ENCODE measurements around the gene NMNAT2.

NMNAT2 gene

DNA sequence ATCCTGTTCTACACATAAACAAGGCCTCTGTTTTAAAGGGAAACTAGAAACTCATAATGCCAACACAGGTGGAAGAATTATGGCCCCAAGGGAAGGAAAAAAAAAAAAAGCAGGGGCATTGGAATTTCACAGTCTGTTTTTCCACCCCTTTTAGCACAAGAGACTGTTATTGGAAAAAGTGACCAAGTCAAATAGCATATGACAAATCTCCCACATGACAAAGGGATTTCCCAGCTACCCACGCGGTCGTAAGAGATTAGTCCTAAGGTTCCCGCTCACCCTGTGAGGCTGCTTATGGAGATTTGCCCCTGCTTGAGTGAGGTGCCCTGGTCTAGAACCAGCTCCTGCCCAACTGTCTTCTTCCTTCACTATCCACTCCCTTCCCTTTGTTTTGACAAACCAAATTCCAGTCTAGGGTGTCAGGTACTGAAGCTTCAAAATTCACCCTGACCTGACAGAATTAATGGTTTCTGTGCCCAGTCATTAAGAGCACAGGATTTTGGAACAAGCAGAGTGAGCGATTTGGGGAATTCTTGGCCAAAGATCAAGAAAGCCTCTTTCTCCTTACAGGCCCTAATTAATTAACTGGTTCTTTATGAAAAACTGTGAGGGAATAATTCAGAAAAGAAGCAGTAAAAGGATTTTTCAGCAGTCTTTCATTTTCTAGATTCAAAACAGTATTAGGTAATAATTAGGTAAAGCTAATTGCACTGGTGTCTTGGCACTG lies 107.3 kb downstream of the NMNAT2 start:
- DNase-seq, result no peak

DNA sequence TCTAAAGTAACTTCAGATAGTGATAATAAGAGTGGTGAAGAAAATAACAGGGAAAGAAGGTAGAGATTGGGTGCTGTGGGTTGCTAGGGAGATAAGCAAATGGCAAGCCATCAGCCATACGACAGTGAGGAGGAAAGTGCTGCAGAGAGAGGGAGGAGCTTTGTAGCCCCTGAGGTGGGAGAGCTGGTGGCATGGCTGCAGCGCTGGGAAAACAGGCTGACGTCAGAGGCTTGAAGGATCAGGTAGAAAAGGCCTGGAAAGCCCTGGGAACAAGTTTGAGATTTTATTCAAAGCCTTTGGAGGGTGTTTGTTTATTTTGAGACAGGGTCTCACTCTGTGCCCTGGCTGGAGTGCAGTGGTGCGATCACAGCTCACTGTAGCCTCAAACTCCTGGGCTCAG lies 109.5 kb downstream of the NMNAT2 start:
- no peak for DNase-seq

DNA sequence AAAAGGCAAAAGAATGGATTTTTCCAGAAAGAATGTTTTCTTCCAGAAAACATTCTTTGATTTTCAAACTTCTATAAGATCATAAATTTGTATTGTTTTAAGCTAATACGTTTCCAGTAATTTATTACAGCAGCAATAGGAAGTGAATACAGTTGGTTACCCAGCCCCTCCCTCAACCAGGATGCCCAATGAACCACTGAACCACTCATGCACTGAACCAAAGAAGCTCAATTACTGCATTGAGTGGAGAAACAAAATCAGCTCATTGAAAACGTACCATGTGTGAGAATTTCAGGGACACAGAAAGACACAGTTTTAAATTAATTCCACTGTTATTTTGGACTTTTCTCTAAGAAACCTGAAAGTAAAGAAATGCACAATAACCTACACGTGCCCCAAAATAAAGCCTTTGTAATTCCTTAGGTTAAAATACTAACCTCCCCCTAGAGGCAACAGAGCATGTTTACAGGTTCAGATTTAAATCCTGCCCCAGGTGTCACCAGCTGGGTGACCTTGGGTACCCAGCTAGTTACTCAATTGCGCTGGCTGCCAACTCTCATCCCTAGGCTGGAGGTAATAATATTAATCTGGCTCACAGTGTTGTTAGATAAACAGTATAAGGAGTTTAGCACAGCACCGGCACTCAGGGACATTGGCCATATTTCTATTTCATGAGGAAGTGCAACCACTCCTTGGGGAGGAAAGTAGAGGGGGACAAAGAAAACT lies 111.7 kb downstream of the NMNAT2 start:
- no peak for DNase-seq

DNA sequence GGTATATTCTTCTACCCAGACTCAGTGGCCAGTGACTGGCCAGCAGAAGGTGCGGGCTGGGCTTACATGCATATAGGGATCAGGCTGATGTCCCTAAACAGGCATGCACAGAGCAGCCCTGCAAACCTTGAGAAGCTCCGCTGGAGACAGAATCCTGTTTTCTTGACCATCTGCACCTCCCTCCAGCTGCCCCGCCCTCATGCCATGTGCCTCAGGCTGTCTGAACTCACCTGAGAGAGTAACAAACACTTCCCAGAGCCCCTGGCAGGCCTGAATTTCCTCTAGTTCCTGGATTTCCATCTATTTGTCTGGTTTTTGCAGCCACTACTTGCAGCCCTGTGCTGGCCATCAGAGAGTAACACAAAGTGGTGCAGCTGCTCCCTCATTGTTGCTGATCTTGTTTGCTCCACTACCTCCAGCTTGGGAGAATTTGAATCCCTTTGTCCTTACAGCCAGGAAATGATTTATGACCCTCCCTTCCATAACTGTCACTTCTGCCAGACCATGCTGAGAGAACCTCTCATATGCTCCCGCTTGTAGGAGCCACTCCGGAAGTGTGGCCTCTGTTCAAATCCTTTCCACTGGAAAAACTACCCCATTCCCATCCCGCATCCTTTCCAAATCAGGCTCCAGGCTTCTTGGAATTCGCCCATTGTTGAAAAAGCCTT lies 113.6 kb downstream of the NMNAT2 start:
- no peak for DNase-seq

DNA sequence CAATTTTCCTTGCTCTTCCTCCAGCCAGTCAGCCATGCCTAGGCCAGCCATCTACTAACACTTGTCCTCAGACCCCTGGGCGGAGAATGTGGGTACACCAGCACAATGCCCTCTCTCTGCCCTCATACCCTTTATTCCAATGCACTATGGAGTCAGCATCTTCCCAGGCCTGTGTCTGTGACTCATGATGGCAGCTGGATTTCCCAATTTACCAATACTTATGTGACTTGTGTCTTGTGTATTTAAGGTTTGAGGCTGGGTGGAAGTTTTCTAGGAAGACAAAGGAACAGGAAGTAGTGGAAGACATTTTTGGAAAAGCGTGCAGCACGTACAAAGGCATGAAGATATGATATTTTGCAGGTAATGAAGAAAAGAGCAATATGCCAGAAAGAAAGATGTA lies 114.3 kb downstream of the NMNAT2 start:
- peak; percentile 23 for DNase-seq

DNA sequence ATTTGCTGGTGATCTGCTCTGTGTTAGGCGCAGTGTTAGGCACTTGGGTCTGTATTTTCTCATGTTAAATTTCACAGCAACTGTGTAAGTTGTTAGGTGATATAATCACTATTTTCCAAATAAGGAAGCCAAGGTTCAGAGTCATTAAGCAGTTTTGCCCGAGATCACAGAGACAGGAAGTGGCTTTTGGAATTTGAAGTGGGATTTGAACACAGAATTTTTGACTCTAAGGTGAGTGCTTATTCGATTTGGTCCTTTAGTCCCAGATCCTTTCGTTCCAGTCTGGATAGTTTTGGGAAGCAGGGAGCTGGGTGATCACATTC lies 114.9 kb downstream of the NMNAT2 start:
- DNase-seq, result no peak

DNA sequence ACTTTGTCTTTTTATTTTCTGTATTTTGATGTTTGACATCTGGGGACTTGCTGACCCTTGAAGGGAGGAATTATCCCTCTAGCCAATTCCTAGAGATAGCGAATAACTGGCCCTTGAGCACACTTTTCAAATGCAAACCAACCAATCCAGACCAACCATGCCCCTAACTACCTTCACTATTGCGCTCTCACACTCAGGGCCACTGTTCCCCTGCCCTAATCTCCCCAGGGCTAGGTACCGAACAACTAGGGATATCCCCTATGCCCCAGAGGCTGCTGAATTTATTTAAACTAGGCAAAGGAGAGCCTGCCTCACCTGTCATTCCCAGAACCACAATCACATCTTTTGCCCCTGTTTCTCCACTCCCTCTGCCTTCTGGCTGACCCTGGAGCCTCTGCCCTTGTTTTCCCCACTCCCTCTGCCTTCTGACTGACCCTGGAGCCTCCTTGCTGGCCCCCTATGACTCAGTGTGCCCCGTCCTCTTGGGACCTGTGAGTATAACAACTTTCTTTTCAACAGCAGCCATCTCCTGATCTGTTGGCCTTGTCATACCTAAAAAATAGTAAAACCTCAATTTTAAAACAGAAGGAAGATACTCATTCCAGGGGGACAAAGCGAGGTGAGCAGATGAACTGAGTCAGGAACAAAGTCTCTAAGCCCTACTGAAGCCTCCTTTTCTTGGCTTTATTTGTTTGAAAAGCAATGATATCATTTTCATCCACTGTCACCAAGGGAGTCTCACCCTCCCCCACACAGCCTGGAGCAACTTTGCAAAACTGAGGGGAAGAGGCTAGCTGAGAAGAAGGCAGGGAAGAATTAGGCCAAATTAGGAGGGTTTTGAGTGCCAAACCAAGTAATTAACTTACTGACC lies 115.5 kb downstream of the NMNAT2 start:
- no peak for DNase-seq

DNA sequence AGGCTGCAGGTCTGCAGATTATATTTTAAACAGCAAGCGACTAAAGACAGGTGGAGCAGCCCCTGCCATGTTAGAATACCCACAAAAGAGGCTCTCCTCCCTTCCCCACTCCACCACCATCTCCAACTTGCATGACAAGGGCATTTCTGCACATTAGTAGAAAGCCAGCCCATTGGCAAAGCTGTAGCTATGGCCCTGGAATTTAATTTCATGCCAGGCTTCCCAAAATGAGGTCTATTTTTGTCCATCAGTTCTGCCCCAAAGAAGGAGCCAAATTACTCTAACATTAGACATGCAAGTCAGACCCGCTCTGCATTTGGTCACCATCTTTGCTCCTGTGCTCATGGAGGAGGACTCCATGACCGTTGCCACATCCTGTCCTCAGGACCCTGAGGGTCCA lies 116.9 kb downstream of the NMNAT2 start:
- DNase-seq, result no peak

DNA sequence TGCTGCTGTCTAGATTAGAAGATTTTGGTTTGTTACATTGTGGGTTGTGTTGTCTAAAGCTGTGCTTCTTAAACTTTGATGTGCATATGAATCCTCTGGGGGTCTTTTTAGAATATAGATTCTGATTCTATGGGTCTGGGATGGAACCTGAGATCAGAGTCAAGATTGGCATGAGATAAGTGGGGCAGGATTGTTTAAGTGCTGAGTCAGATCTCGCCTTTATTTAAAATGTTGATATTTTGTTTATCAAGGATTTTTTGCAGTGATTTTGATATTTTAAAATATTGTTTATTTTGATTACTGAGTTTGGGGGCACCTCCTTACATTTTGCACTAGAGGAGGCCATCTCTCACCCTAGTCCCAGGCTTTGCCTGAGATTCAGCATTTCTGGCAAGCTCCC lies 117.4 kb downstream of the NMNAT2 start:
- no peak for DNase-seq

DNA sequence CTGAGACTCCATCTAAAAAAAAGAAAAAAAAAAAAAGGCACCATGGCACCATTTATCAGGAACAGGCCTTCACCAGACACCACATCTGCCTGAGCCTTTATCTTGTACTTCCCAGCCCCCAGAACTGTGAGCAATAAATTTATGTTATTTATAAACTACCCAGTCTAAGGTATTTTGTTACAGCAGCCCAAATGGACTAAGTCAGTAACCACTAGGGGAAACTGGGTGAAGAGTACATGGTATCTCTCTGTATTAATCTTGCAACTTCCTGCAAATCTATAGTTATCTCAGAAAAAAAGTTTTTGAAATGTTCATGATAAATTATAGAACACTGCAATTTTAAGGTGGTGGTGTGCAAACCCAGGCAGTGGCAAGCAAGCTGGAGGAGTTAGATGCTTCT lies 117.8 kb downstream of the NMNAT2 start:
- no peak for DNase-seq

DNA sequence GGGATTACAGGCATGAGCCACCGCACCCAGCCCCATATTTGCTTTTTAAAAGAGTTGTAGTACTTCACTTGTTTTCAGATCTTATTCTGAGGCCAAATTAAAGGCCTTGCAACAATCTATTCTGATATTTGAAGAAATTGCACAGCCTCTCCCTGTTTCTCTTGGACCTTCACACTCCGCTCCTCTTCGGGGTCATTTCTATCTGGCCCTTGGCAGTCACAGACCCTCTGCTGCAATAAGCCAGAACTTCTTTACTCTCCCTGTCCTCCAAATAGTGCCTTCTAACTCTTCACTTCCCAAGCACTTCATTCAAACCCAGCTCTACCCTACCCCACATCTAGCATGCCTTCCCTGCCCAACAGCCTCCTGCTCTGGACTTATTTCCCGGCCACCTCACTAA lies 121.4 kb downstream of the NMNAT2 start:
- DNase-seq, result no peak

DNA sequence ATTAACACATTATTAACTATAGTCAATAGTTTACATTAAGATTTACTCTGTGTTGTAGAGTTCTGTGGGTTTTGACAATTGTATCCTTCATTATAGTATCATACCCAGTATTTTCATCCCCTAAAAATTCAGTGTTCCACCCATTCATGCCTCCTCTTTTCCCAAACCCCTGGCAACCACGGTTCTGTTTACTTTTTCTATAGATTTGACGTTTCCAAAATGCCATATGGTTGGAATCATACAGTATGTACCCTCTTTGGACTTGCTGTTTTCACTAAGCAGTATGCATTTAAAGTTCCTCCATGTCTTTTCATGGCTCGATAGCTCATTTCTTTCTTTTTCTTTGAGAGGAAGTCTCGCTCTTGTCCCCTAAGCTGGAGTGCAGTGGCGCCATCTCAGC lies 122.7 kb downstream of the NMNAT2 start:
- no peak for DNase-seq

DNA sequence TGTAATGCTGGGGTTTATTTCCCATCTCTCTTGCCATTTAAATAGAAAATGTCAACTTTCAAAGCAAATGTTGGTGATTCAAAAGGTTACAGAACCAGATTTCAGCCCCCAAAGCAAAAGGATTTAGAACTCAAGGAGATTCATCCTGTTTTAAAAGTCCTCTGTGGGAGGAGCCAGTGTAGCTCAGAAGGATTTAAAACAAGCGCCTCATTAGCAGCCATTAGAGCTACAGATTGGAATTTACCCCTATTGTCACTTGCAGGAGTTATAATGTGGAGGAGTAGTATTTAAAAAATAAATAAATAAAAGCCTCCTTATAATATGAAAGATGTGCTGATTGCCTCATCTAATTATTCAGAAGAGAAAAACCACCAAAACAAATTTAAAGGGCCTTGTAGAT lies 124.3 kb downstream of the NMNAT2 start:
- no peak for DNase-seq

DNA sequence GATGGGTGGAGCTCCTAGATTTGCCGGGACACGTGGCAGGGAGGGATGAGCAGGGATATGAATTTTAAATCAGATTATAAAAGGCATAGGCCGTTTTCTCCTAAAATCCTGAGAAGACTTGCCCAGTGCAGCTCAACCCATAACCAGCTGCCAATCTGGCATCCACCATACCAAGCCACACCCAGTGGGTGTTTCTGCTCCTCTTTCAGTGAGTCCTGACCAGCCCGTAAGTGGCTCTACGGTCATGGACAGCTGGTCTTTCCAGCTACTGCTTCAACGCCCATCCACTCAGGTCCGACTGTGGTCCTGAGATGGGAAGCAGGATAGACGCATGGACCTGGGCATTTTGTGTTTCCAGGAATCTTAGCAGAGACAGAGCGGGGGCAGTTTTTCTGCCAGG lies 124.9 kb downstream of the NMNAT2 start:
- no peak for DNase-seq

DNA sequence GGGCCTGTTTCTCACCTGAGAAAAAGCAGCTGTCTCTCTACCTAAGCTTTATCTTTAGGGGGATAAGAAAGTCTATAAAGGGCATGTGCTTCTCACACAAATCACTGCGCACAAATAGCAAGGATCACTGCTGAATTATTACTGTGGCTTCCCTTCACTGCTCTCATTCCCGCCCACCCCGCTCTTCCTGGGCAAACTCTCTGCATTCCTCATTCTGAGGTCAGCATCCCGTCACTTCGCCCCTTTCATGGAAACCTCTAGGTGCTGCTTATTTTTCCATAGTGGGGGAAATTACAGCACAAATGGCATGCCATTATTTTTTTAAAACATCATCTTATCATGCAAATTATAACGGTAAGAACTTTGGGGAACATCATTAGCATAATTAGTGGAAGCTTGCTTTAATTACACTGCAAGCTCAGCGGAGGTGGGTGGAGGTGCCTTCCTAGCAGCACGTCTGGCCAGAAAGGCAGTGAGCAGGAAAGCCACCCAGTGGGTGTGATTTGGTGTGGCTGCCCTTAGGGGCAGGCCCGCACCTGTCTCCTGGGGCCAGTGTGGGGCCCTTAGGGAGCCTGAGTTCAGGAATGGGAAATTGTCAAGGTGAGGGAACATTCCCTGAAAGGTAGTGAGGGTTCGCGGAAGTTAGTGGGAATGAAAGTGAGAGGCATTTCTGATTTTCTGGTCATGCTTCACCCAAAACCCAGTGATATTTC lies 126.2 kb downstream of the NMNAT2 start:
- DNase-seq, result peak; percentile 79

DNA sequence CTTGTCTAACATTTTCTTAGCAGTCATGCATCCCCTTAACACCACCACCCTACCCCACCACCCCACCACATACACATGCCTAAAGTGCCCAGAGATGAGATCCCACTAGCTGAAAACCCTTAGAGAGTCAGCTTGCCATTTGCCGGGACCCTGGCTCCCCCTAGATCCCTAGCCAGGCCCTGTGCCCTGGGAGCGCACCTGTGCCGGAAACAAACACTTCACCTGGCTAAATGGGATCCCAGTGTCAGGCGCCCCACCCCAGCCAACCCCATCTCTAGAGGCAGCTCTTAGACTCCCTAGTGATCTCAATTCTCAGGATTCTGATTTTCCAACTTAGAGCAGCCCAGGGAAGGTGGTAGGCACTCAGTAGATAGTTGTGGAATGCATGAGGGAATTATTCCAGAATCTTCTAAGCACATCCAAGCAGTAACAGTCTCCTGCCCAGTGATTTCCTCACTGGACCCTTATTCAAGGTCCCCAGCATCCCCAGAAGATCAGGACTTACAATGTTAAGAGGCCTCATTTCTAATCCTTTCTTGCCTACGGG lies 126.9 kb downstream of the NMNAT2 start:
- peak; percentile 17 for DNase-seq

DNA sequence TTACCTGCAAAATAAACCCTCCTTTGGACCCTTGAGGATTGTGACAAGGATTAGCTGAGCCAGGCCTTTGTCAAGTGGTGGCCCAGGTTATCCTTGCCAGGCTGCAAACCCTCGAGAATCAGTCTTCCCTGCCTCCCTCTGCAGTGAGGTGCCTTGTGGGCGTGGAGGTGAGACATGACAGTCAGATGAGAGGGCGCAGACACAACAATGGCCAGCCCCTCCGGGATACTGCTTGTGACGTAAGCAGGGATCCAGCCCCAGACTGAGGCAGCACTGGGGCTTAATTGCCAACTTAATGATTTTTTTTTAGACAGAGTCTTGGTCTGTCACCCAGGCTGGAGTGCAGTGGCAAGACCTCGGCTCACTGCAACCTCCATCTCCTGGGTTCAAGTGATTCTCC lies 127.6 kb downstream of the NMNAT2 start:
- no peak for DNase-seq

DNA sequence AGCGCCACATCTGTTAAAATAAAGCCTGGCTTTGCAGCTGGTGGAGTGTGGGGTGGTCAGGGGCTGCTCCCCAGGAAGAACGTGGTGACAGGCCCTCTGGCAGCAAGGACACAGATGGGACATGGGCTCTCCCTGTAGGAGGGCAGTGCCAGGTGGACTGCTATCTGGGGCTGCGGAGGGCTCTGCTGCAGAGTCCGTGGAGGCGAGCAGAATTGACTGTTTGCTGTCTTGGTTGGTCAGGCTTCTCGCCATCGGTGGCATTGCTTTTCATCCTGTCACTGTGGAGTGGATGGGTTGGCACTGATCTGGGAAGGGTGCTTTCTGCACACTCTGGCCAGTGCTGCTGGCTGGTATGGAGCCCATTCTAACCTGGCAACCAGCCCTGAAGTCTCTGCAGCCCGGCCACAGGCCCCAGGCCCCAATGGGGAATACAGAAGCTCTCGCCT lies 129.1 kb downstream of the NMNAT2 start:
- DNase-seq, result no peak

DNA sequence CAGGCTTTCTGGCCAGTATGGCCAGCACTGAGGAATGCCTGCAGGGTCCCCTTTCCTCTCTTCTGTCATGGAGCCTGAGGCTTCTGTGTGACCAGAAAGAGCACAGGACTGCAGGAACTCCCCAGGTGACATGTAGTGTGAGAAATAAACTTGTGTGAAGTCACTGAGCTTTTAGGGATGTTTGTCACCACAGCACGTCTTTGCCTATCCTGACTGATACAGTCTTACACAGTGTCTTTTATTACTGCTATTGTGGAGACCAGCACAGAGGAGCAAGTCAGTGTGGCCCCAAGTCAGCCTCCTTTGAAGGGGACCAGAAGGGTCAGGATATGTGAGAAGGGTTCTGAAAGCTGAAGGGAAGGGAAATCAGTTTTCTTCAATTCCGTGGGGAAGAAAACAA lies 129.6 kb downstream of the NMNAT2 start:
- no peak for DNase-seq

DNA sequence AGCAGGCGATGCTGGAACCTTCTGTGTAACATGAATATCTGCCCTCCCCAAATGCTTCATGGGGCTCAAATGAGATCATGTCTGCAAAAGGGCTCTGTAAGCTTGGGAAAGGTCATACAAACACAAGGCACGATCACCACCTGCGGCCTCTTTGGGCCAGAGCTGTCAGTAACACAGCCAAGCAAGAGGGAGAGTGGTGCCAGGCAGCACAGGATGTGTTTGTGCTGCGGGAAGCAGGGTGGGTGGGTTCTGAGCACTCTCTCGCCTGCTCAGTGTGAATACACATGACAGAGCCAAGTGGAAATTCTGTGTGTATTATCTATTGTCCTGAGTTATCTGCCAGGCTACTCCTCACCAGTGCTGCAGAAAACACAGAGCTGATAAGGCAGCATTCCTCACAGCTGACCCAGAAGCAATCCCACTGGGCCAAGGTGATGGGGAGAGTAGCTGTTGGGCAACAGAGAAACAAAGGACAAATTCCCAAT lies 130.9 kb downstream of the NMNAT2 start:
- no peak for DNase-seq

DNA sequence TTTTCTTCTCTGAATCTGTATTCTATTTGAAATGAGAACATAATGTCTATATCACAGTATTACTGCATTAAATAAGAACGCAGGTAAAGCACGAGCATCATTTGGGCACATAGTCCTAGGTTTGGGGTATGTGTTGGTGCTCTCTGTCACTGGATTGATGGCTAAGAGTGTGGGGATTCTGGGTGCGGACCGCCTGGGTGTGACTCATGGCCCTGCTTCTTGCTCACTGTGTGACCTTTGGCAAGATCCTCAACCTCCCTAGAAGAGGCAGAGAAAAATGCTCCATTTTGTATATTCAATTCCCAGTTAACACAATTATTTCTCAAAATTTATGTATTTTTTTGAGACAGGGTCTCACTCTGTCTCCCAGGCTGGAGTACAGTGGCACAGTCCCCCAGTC lies 132.4 kb downstream of the NMNAT2 start:
- no peak for DNase-seq

DNA sequence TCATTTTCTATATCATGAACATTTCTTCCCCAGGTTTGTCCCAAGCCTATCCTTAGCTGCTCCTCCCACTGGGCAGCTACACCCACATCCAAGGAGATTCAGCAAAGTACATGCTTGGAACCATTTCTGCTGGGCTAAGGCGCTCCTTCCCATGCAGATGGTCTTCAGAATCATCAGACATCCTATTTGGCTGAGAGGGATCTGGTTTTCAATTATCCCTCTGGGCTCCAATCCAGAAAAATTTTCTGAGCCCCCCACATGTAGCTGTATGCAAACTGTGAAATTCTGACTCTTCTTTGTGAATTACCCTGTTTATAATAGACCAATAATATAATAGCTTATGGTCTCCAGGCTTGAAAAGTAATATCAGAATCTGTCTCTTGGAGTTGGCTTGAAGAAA lies 132.9 kb downstream of the NMNAT2 start:
- no peak for DNase-seq
